SK-N-SH (cell line): ENCODE results near the gene ACIN1. TPM values are rescaled to one million over a fixed set of nuclear protein-coding genes. Genes with fewer than 3 reads are reported as not detected.

Experiments used
- CTCF ChIA-PET: fragments of 300-600, 350-600 bp; formaldehyde crosslinking; extraction: SDS; loops from one replicate; lab custom pipeline; 2021; lab: Yijun Ruan, JAX
- POLR2A ChIA-PET: fragments of 350-600 bp; sonication (Branson Sonifier 250); formaldehyde crosslinking; extraction: SDS; loops from one replicate; lab custom pipeline; 2020; ENCODE audit warnings: antibody characterized with exemption, inconsistent platforms; lab: Yijun Ruan, JAX
- DNase-seq: peaks from one replicate; pipeline ENCODE4 v3.0.0; 2012
- H2AFZ ChIP-seq: fragments of 200-600 bp; sonication (generic); 2 replicates; pipeline ENCODE4 v1.8.1; 2016; ENCODE audit warnings: antibody characterized with exemption, mild to moderate bottlenecking, low read depth
- H3F3A ChIP-seq: fragments of 200-600 bp; sonication (generic); replicated peaks from 2 replicates; pipeline ENCODE3; 2016; ENCODE audit warnings: antibody characterized with exemption, mild to moderate bottlenecking; ENCODE audit not compliant: insufficient read depth
- H3K27ac ChIP-seq, 2 experiments: fragments of 200-500 bp in 1 of 2; fragments of 200-600 bp in 1 of 2; sonication (Bioruptor generic) in 1 of 2; sonication (generic), shearing (Covaris generic) in 1 of 2; 2 replicates each; pipeline versions ENCODE4 v1.5.1 to v1.6.1; 2014 to 2016; ENCODE audit warnings: low read depth in 2 of 2, inconsistent platforms in 1 of 2, low read length in 1 of 2, mild to moderate bottlenecking in 1 of 2, mixed read lengths in 1 of 2
- H3K27me3 ChIP-seq: fragments of 200-600 bp; sonication (generic), shearing (Covaris generic); 2 replicates; pipeline ENCODE4 v1.6.1; 2016; ENCODE audit warnings: mixed run types; ENCODE audit not compliant: insufficient read depth
- H3K36me3 ChIP-seq, 2 experiments: fragments of 200-500 bp in 1 of 2; fragments of 200-600 bp in 1 of 2; sonication (Bioruptor generic) in 1 of 2; sonication (generic) in 1 of 2; replicated peaks in 1 of 2; 2 replicates each; pipeline versions ENCODE3 to v1.5.1; 2014 to 2016; ENCODE audit warnings: low read length in 1 of 2, mild to moderate bottlenecking in 1 of 2; ENCODE audit not compliant: insufficient read depth in 2 of 2, control insufficient read depth in 1 of 2
- H3K4me1 ChIP-seq, 2 experiments: fragments of 200-500 bp in 1 of 2; fragments of 200-600 bp in 1 of 2; sonication (Bioruptor generic) in 1 of 2; sonication (generic), shearing (Covaris generic) in 1 of 2; 2 replicates each; pipeline versions ENCODE4 v1.5.1 to v1.6.1; 2014 to 2016; ENCODE audit warnings: low read depth in 1 of 2, low read length in 1 of 2, mixed run types in 1 of 2; ENCODE audit not compliant: insufficient read depth in 2 of 2, control insufficient read depth in 1 of 2
- H3K4me2 ChIP-seq: fragments of 200-600 bp; sonication (generic), shearing (Covaris generic); 2 replicates; pipeline ENCODE4 v1.6.1; 2017; ENCODE audit warnings: mixed run types
- H3K4me3 ChIP-seq, 2 experiments: fragments of 200-500 bp in 1 of 2; fragments of 200-600 bp in 1 of 2; sonication (Bioruptor generic) in 1 of 2; sonication (generic), shearing (Covaris generic) in 1 of 2; 2 replicates each; pipeline versions ENCODE4 v1.5.1 to v1.8.1; 2014 to 2016; ENCODE audit warnings: low read depth in 2 of 2, inconsistent platforms in 1 of 2, low read length in 1 of 2, mild to moderate bottlenecking in 1 of 2, mixed read lengths in 1 of 2, moderate library complexity in 1 of 2
- H3K79me2 ChIP-seq: fragments of 200-600 bp; sonication (generic); 2 replicates; pipeline ENCODE4 v1.8.1; 2017; ENCODE audit warnings: mild to moderate bottlenecking; ENCODE audit not compliant: insufficient read depth
- H3K9ac ChIP-seq: fragments of 200-600 bp; sonication (generic); 2 replicates; pipeline ENCODE4 v1.6.1; 2017; ENCODE audit warnings: mixed run types
- H3K9me2 ChIP-seq: fragments of 200-600 bp; sonication (generic); 2 replicates; pipeline ENCODE4 v1.6.1; 2017; ENCODE audit warnings: mixed run types
- H3K9me3 ChIP-seq: fragments of 200-600 bp; sonication (generic); 2 replicates; pipeline ENCODE4 v1.6.1; 2017; ENCODE audit warnings: mixed run types, mild to moderate bottlenecking, moderate library complexity
- H4K20me1 ChIP-seq: fragments of 200-600 bp; sonication (generic); 2 replicates; pipeline ENCODE4 v1.6.1; 2017; ENCODE audit warnings: mild to moderate bottlenecking, mixed run types; ENCODE audit not compliant: insufficient read depth
- CHD2 ChIP-seq: fragments of 150-350 bp; IDR thresholded peaks from 2 replicates; pipeline ENCODE4 v1.6.1; 2018; ENCODE audit warnings: low read length; ENCODE audit not compliant: partially characterized antibody
- CTCF ChIP-seq: fragments of 200-600 bp; sonication (generic); IDR thresholded peaks from 2 replicates; pipeline ENCODE4 v1.6.1; 2017; ENCODE audit warnings: antibody characterized with exemption, mild to moderate bottlenecking, moderate library complexity
- ELF1 ChIP-seq: IDR thresholded peaks from 2 replicates; pipeline ENCODE4 v1.4.0; 2012
- EP300 ChIP-seq, 2 experiments: IDR thresholded peaks; 2 replicates each; pipeline versions ENCODE4 v1.4.0 to v1.6.1; 2012; ENCODE audit warnings: borderline replicate concordance in 1 of 2, low read depth in 1 of 2, low read length in 1 of 2
- EZH2phosphoT487 ChIP-seq: fragments of 200-600 bp; sonication (generic); IDR thresholded peaks from 2 replicates; pipeline ENCODE4 v1.6.1; 2017; ENCODE audit warnings: low read depth, mixed run types, mild to moderate bottlenecking, antibody characterized with exemption, moderate library complexity, borderline replicate concordance
- FOXM1 ChIP-seq: IDR thresholded peaks from 2 replicates; pipeline ENCODE4 v1.4.0; 2012; ENCODE audit warnings: low read depth, mild to moderate bottlenecking
- GABPA ChIP-seq: IDR thresholded peaks from 2 replicates; pipeline ENCODE4 v1.4.0; 2012; ENCODE audit warnings: low read depth, mild to moderate bottlenecking
- POLR2AphosphoS5 ChIP-seq: IDR thresholded peaks from 2 replicates; pipeline ENCODE4 v1.6.1; 2012; ENCODE audit warnings: low read depth, low read length
- RFX5 ChIP-seq: IDR thresholded peaks from 2 replicates; pipeline ENCODE4 v1.6.1; 2012; ENCODE audit warnings: mild to moderate bottlenecking, improper control_type of control experiment, low read length
- SIN3A ChIP-seq: IDR thresholded peaks from 2 replicates; pipeline ENCODE4 v1.6.1; 2012; ENCODE audit warnings: low read depth, mild to moderate bottlenecking, low read length, moderate library complexity, borderline replicate concordance
- TAF1 ChIP-seq: IDR thresholded peaks from 2 replicates; pipeline ENCODE4 v1.6.1; 2012; ENCODE audit warnings: low read depth, mild to moderate bottlenecking, low read length, moderate library complexity, borderline replicate concordance
- TCF12 ChIP-seq: IDR thresholded peaks from 2 replicates; pipeline ENCODE4 v1.4.0; 2012
- TEAD4 ChIP-seq: IDR thresholded peaks from 2 replicates; pipeline ENCODE4 v1.4.0; 2012; ENCODE audit warnings: mild to moderate bottlenecking, borderline replicate concordance; ENCODE audit not compliant: insufficient read depth
- YY1 ChIP-seq: IDR thresholded peaks from 2 replicates; pipeline ENCODE4 v1.4.0; 2012; ENCODE audit warnings: low read depth, mild to moderate bottlenecking
- ZBTB33 ChIP-seq: IDR thresholded peaks from 2 replicates; pipeline ENCODE4 v1.4.0; 2012; ENCODE audit warnings: low read depth, borderline replicate concordance
- WGBS: methylation state at CpG from one replicate; pipeline ENCODE4 v1.1.6; 2017; ENCODE audit warnings: low lambda C conversion rate; 5-methylcytosine and 5-hydroxymethylcytosine counted together
- polyA plus RNA-seq, 3 experiments: library from polyadenylated mRNA; depleted of rRNA; stranded (reverse); fragments of >200 nt; gene quantifications; 2 replicates each; pipeline ENCODE4 v1.2.3, GENCODE V29; 2012
- TF ChIP-seq, protein P1 (sequence below): IDR thresholded peaks from 2 replicates; pipeline ENCODE4; 2012

Gene ACIN1
- polyA plus RNA-seq, 1 of the 3 experiments (the other 2 are of a cell fraction): 159 TPM

- no peak for TF ChIP-seq TAF1
- no peak for TF ChIP-seq ELF1
These were observed 20.0 kb downstream of the ACIN1 start (continued) for GRCh38 chr14:23074906-23075305.

GRCh38 chr14:23071921-23072539 lies 22.9 kb downstream of the ACIN1 start:
- 47% methylated on average over 5 of the region's 5 CpGs for WGBS
- no peaks in the 10 kb centered on the region for H3K9me3 ChIP-seq
- H3K9me2 ChIP-seq: no peaks in the 10 kb centered on the region
- H3K4me2 ChIP-seq: peak overlapping the region; percentile 95; the same call in 1 of the 2 replicates
- peaks cover 21% of the 10 kb centered on the region for H4K20me1 ChIP-seq
- DNase-seq: no peak
- TF ChIP-seq YY1 (no peak), POLR2AphosphoS5 (no peak), TCF12 (no peak), SIN3A (no peak), CTCF (no peak), CHD2 (no peak), GABPA (no peak), FOXM1 (no peak), EP300 (IDR thresholded peaks at IDR 0.05; ENCODE audit: borderline replicate concordance in 1 of 2, low read depth in 1 of 2, low read length in 1 of 2) (no peak), RFX5 (no peak), ZBTB33 (no peak), TEAD4 (no peak), EZH2phosphoT487 (no peak), TAF1 (no peak)
- TF ChIP-seq, protein P1, sequence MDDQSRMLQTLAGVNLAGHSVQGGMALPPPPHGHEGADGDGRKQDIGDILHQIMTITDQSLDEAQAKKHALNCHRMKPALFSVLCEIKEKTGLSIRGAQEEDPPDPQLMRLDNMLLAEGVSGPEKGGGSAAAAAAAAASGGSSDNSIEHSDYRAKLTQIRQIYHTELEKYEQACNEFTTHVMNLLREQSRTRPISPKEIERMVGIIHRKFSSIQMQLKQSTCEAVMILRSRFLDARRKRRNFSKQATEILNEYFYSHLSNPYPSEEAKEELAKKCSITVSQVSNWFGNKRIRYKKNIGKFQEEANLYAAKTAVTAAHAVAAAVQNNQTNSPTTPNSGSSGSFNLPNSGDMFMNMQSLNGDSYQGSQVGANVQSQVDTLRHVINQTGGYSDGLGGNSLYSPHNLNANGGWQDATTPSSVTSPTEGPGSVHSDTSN: no peak
- POLR2A ChIA-PET: interaction anchor here (0.6 to 1.4 kb wide), 7 partner anchors 9 to 1200 kb away, joined by 3 to 7 read pairs (median 4); partner anchors contain the start of genes ACIN1 and C14orf119
- H2AFZ ChIP-seq: no peak overlapping the region
- H3K27me3 ChIP-seq: no peaks in the 10 kb centered on the region
- H3K79me2 ChIP-seq: peaks cover 71% of the 10 kb centered on the region
- H3K9ac ChIP-seq: peak overlapping the region; percentile 91; the same call in 1 of the 2 replicates
- H3K4me1 ChIP-seq: peaks cover 20 to 35% of the 10 kb centered on the region in 2 experiments
- H3F3A ChIP-seq: peaks cover 32% of the 10 kb centered on the region
- H3K4me3 ChIP-seq: peak overlapping the region in 1 of 2 experiments; percentile 63; a peak in 2 of 4 replicates
- peaks cover 51 to 59% of the 10 kb centered on the region in 2 experiments for H3K36me3 ChIP-seq
- CTCF ChIA-PET: interaction anchor here (0.7 to 7.7 kb wide), 13 partner anchors 9 to 142 kb away, joined by 3 to 152 read pairs (median 9); partner anchors contain the start of genes ACIN1, C14orf119, CDH24 and PRMT5
- peak overlapping the region; percentile 68 to 87 for H3K27ac ChIP-seq
